B cell (primary cell): ENCODE results near the gene BICRAL. TPM values are rescaled to one million over a fixed set of nuclear protein-coding genes. Genes with fewer than 3 reads are reported as not detected.

ENCODE experiments used
- ATAC-seq: fragments of 200-7000 bp; cut with Tn5 transposase; one replicate; pipeline ENCODE4 v1.10.0; 2021; ENCODE audit warnings: low read depth, mild to moderate bottlenecking, moderate number of reproducible peaks, moderate library complexity
- CTCF ChIA-PET: fragments of 350-600 bp; sonication (Branson Sonifier 250); formaldehyde crosslinking; loops from one replicate; lab custom pipeline; 2021; ENCODE audit warnings: antibody characterized with exemption, inconsistent platforms; lab: Charles Lee
- POLR2A ChIA-PET: fragments of 350-600 bp; sonication (Branson Sonifier 250); formaldehyde crosslinking; loops from one replicate; lab custom pipeline; 2021; ENCODE audit warnings: antibody characterized with exemption; lab: Charles Lee
- DNase-seq: peaks from one replicate; pipeline ENCODE4 v3.0.0; 2013
- H2AFZ ChIP-seq: 2 replicates; pipeline ENCODE4 v1.6.1; 2012; ENCODE audit warnings: mild to moderate bottlenecking, low read depth, low read length; ENCODE audit not compliant: insufficient read depth, poor library complexity, severe bottlenecking
- H3K27ac ChIP-seq, 2 donors: 1 replicate in 1 of 2; 2 replicates in 1 of 2; pipeline ENCODE4 v1.5.1; 2012 to 2013; ENCODE audit warnings: low read length in 2 of 2, mild to moderate bottlenecking in 2 of 2, moderate library complexity in 1 of 2
- H3K27me3 ChIP-seq, 4 experiments: fragments of 200-600 bp in 1 of 4; sonication (generic) in 1 of 4; replicated peaks in 1 of 4; 1 replicate in 2 of 4; 2 replicates in 2 of 4; pipeline versions ENCODE4 v1.6.1 to v1.7.0; 2013 to 2016; ENCODE audit warnings: low read length in 3 of 4, mild to moderate bottlenecking in 2 of 4, mixed read lengths in 1 of 4, moderate library complexity in 1 of 4; ENCODE audit not compliant: insufficient read depth in 4 of 4, control insufficient read depth in 3 of 4; ENCODE audit errors: control extremely low read depth in 1 of 4
- H3K36me3 ChIP-seq, 2 experiments: replicated peaks in 1 of 2; 1 replicate in 1 of 2; 2 replicates in 1 of 2; pipeline versions ENCODE4 v1.6.1 to v1.7.1; 2013; ENCODE audit warnings: low read length in 1 of 2; ENCODE audit not compliant: insufficient read depth in 2 of 2, control insufficient read depth in 1 of 2; ENCODE audit errors: control extremely low read depth in 1 of 2, extremely low read depth in 1 of 2
- H3K4me1 ChIP-seq, 2 donors: fragments of 200-600 bp in 1 of 2; sonication (generic) in 1 of 2; 1 replicate in 1 of 2; 2 replicates in 1 of 2; pipeline versions ENCODE4 v1.5.1 to v1.6.1; 2013 to 2017; ENCODE audit warnings: low read length in 2 of 2; ENCODE audit not compliant: control insufficient read depth in 2 of 2, insufficient read depth in 2 of 2
- H3K4me2 ChIP-seq: replicated peaks from 2 replicates; pipeline ENCODE3; 2012; ENCODE audit warnings: mild to moderate bottlenecking, low read depth, low read length; ENCODE audit not compliant: poor library complexity, severe bottlenecking
- H3K4me3 ChIP-seq, 5 experiments: fragments of 200-600 bp in 1 of 5; sonication (generic) in 1 of 5; 1 replicate in 3 of 5; 2 replicates in 2 of 5; pipeline versions ENCODE4 v1.5.1 to v1.7.0; 2011 to 2016; ENCODE audit warnings: low read length in 4 of 5, mild to moderate bottlenecking in 4 of 5, low read depth in 2 of 5, control low read depth in 1 of 5, moderate library complexity in 1 of 5; ENCODE audit not compliant: insufficient read depth in 1 of 5; ENCODE audit errors: control extremely low read depth in 1 of 5, extremely low read depth in 1 of 5
- H3K79me2 ChIP-seq: fragments of 200-600 bp; sonication (generic); one replicate; pipeline ENCODE4 v1.6.0; 2016; ENCODE audit warnings: low read length; ENCODE audit not compliant: control insufficient read depth, insufficient read depth
- H3K9ac ChIP-seq: fragments of 200-600 bp; sonication (generic); 2 replicates; pipeline ENCODE4 v1.6.1; 2017; ENCODE audit warnings: mild to moderate bottlenecking, low read length, moderate library complexity
- H3K9me3 ChIP-seq, 3 donors: one replicate each; pipeline versions ENCODE4 v1.6.1 to v1.7.1; 2013; ENCODE audit warnings: low read length in 2 of 3; ENCODE audit not compliant: control insufficient read depth in 2 of 3, insufficient read depth in 1 of 3; ENCODE audit errors: control extremely low read depth in 1 of 3
- H4K20me1 ChIP-seq: 2 replicates; pipeline ENCODE4 v1.6.0; 2012; ENCODE audit warnings: mild to moderate bottlenecking, low read length; ENCODE audit not compliant: insufficient read depth, control insufficient read depth, poor library complexity, severe bottlenecking
- H3K27ac Mint-ChIP-seq: one replicate; pipeline ENCODE4 v1.8.0; 2021; ENCODE audit warnings: mixed read lengths
- H3K27me3 Mint-ChIP-seq: one replicate; pipeline ENCODE4 v1.8.0; 2021; ENCODE audit warnings: mixed read lengths
- H3K4me1 Mint-ChIP-seq: one replicate; pipeline ENCODE4 v1.8.0; 2021; ENCODE audit warnings: mixed read lengths
- H3K4me3 Mint-ChIP-seq: one replicate; pipeline ENCODE4 v1.8.0; 2021; ENCODE audit warnings: mixed read lengths
- H3K9me3 Mint-ChIP-seq: one replicate; pipeline ENCODE4 v1.8.0; 2022; ENCODE audit warnings: mixed read lengths; ENCODE audit not compliant: insufficient read depth
- EZH2 ChIP-seq: IDR thresholded peaks from 2 replicates; pipeline ENCODE4 v1.6.1; 2012; ENCODE audit warnings: borderline replicate concordance, low read depth, mild to moderate bottlenecking, moderate library complexity, low read length; ENCODE audit not compliant: insufficient read depth, poor library complexity, severe bottlenecking
- WGBS: methylation state at CpG from one replicate; pipeline ENCODE4 v1.1.5; 2013; ENCODE audit warnings: missing lambda C conversion rate; ENCODE audit not compliant: insufficient coverage; 5-methylcytosine and 5-hydroxymethylcytosine counted together
- intact Hi-C: fragments of 100-400 bp; cut with micrococcal nuclease; formaldehyde crosslinking; loops from one replicate; pipeline ENCODE4 v1.10.0; 2022
- polyA plus RNA-seq: library from polyadenylated mRNA; depleted of rRNA; stranded (reverse); fragments of >200 nt; gene quantifications from 2 replicates; pipeline ENCODE4 v1.2.3, GENCODE V29; 2012
- total RNA-seq, 2 donors: library from RNA; stranded (reverse); fragments of 120-200 nt in 1 of 2; gene quantifications; 1 replicate in 1 of 2; 2 replicates in 1 of 2; pipeline versions ENCODE4 v1.2.3 to v1.2.4, GENCODE V29; 2013 to 2022
- TF ChIP-seq, protein P1 (sequence below): fragments of 200-600 bp; IDR thresholded peaks from one replicate; pipeline ENCODE4 v1.8.0; 2022; ENCODE audit warnings: antibody characterized with exemption, mild to moderate bottlenecking

Gene BICRAL
- total and polyA plus RNA-seq, 2 donors (not counting 1 experiment from before 2014, with no cell fraction given): 17.5 to 34.1 TPM

DNA sequence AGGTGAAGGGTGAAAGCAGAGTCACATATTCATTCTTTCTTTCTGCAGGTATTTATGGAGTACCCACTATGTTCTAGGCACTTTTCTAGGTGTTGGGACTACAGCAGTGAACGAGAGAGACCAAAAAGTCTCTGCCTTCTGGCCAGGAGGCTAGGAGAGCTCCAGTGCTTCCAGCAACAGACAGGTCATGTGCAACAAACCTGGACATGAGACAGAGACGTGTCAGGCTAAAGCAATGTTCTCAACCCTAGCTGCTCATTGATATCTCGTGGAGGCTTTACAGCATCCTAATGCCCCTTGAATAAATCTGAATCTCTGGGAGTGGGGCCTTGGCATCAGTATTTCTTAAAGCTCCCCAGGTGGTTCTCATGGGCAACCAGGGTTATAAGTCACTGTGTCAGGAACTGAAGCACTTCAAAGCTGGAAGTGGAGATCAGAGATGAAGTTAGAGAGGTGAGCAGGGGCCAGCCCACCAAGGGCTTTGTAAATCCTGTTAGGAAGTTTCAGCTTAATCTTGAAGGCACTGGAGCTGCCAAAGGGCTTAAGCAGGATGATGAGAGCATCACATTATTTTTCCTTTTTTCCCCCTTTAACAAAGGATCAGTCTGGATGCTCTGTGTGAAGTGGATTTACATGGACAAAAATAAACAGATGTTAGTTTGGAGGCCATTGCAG is 23.0 kb upstream of the BICRAL start:
- peaks cover 0 to 8% of the 10 kb centered on the region in 2 donors for H3K4me1 ChIP-seq
- H3K27ac ChIP-seq: no peak overlapping the region
- H3K27me3 ChIP-seq: no peaks in the 10 kb centered on the region
- Mint-ChIP-seq H3K27ac (no peak overlapping the region), H3K9me3 (no peaks in the 10 kb centered on the region), H3K4me3 (no peak overlapping the region), H3K27me3 (no peaks in the 10 kb centered on the region), H3K4me1 (peaks cover 13% of the 10 kb centered on the region)
- ChIA-PET POLR2A (interaction anchor here (0.7 to 0.8 kb wide), 2 partner anchors 11 to 36 kb away, joined by 4 to 7 read pairs; no protein-coding TSS in a partner anchor), CTCF (no interaction called here)
- no peak overlapping the region for H3K4me3 ChIP-seq
- DNase-seq (no peak), ATAC-seq (no peak)
- TF ChIP-seq EZH2: no peak
- TF ChIP-seq, protein P1, sequence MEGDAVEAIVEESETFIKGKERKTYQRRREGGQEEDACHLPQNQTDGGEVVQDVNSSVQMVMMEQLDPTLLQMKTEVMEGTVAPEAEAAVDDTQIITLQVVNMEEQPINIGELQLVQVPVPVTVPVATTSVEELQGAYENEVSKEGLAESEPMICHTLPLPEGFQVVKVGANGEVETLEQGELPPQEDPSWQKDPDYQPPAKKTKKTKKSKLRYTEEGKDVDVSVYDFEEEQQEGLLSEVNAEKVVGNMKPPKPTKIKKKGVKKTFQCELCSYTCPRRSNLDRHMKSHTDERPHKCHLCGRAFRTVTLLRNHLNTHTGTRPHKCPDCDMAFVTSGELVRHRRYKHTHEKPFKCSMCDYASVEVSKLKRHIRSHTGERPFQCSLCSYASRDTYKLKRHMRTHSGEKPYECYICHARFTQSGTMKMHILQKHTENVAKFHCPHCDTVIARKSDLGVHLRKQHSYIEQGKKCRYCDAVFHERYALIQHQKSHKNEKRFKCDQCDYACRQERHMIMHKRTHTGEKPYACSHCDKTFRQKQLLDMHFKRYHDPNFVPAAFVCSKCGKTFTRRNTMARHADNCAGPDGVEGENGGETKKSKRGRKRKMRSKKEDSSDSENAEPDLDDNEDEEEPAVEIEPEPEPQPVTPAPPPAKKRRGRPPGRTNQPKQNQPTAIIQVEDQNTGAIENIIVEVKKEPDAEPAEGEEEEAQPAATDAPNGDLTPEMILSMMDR: no peak
- H2AFZ ChIP-seq: no peak overlapping the region
- peaks cover 32% of the 10 kb centered on the region for H4K20me1 ChIP-seq
- WGBS: 93% methylated on average over 3 of the region's 3 CpGs
- H3K79me2 ChIP-seq: peaks cover 63% of the 10 kb centered on the region
- H3K4me2 ChIP-seq: no peak overlapping the region
- H3K36me3 ChIP-seq: peaks cover 8 to 17% of the 10 kb centered on the region in 2 experiments
- H3K9me3 ChIP-seq: no peaks in the 10 kb centered on the region
- intact Hi-C loops: no loop called here
- H3K9ac ChIP-seq: no peak overlapping the region
